Testis (tissue), 2 donors: Measurements from ENCODE around the gene C14orf93.

Experiments used
- CTCF ChIP-seq, 3 experiments: fragments of 450-650 bp in 2 of 3; fragments of 200-600 bp in 1 of 3; sonication (generic) in 1 of 3; IDR thresholded peaks; one replicate each; pipeline ENCODE4 v1.5.1; 2016 to 2019; ENCODE audit warnings: antibody characterized with exemption in 3 of 3, mild to moderate bottlenecking in 2 of 3, moderate library complexity in 1 of 3
- POLR2A ChIP-seq: fragments of 450-650 bp; IDR thresholded peaks from one replicate; pipeline ENCODE4 v1.6.1; 2017; ENCODE audit warnings: antibody characterized with exemption, mild to moderate bottlenecking, moderate library complexity

GRCh38 chr14:23051141-23052057, 41.5 kb upstream of the C14orf93 start:
- TF ChIP-seq CTCF (IDR thresholded peaks at IDR 0.05) (no peak), POLR2A (no peak)
